G401 (cell line): ENCODE data around the gene SLC44A5. TPM values are rescaled to one million over a fixed set of nuclear protein-coding genes. Genes with fewer than 3 reads are reported as not detected.
"Not testable (repeated sequence)": the region's sequence is repeated elsewhere in the genome, so short reads cannot be mapped to it uniquely, and the experiment has no call there.

Experiments used
- DNase-seq: peaks from one replicate; pipeline ENCODE4 v3.0.0-alpha.2; 2015; ENCODE audit warnings: low spot score
- in situ Hi-C: cut with HindIII; loops from 2 replicates; pipeline ENCODE4 v1.10.0; 2016; ENCODE audit warnings: low sequenced_read_pairs, mixed read lengths
- total RNA-seq: library from RNA; depleted of rRNA; stranded (reverse); fragments of >200 nt; shearing (Covaris generic); gene quantifications from 2 replicates; pipeline ENCODE4 v1.2.3, GENCODE V29; 2014

The SLC44A5 gene
- total RNA-seq, 1 experiment from 2014 or later: not detected

- no peak for DNase-seq
- in situ Hi-C loops: no loop called here
These were observed 137.8 kb downstream of the SLC44A5 start for GRCh38 chr1:75472971-75473603.

DNA sequence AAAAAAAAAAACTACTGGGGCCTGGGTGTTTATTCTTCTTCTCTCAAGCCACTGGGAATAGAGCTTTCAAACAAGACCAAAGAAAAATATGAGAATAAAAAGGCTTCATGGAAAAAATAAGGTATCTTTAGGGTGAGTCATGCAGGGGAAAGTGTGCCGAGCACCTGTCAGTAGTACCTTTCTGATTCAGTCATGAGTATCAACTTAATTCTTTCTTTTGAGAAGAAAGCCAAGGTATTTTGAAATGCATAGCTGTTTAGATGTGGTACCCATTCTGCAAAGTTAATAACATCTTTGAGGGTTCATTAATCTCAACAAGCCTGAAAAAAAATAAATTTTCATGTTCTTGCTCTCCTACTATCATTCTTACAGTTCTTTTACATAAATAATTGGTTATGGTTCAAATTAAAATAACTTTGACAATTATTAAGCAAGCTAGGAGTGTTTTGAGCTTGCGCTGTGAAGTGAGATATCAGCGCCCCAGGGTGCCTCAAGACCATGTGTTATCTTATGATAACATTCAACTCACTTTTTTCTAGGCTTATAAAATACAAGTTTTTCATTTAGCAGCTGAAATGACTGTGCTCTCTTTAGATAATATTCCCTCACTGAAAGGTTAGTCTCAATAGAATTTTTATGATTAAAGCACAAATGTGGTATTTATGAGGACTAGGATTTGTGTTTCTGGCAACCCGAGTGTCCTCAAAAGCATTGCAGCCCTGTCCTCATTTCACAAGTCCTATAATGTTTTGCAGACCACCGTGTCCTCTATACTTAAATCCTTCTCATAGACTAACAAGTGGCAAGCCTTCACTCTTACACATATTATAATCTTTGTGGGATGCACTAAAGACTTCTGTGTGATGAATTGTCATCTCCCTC lies 138.6 kb downstream of the SLC44A5 start:
- in situ Hi-C loops: no loop called here
- no peak for DNase-seq

DNA sequence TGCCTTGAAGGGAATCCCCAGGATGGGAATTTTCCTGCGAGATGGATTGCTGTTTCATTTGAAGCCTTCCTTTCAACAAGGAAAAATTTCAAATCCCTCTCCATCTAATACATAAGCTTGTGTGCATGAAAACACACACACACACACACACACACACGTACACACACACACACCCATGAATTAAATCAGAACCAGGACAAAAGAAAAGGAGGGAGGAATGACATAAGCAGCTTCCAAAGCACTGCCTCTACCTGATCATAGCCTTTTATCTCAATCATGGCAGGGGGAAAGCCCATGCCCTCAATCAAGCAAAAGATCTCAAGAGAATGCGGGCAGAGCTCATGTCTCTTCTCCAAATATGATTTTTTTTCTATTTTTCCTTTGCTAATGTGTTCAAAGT lies 139.7 kb downstream of the SLC44A5 start:
- in situ Hi-C loops: no loop called here
- no peak for DNase-seq

- no peak for DNase-seq
- in situ Hi-C loops: no loop called here
These were observed 140.5 kb downstream of the SLC44A5 start for GRCh38 chr1:75470448-75470847.

- in situ Hi-C loops: no loop called here
- DNase-seq: no peak
These were observed 141.2 kb downstream of the SLC44A5 start for GRCh38 chr1:75469586-75470173.

- DNase-seq: no peak
- in situ Hi-C loops: no loop called here
These were observed 149.0 kb downstream of the SLC44A5 start for GRCh38 chr1:75461808-75462325.

DNA sequence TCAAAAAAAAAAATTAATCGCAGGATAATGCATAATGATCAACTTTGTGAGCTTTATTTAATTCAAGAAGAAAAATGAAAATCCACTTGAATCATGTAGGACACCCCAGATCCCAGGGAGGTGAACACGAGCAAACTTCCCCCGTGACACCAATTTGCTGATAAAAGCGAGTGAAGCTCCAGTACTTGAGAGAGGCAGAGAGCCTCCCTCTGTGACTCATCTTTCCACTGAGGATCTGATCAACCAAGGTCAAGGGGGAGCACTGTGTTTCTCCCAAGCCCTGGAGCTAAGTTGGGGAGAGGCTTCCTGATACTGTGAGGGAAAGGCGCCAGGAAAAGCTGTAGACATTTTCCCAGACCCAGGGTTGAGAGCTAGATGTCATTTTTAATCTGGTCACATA lies 160.9 kb downstream of the SLC44A5 start:
- in situ Hi-C loops: no loop called here
- no peak for DNase-seq

DNA sequence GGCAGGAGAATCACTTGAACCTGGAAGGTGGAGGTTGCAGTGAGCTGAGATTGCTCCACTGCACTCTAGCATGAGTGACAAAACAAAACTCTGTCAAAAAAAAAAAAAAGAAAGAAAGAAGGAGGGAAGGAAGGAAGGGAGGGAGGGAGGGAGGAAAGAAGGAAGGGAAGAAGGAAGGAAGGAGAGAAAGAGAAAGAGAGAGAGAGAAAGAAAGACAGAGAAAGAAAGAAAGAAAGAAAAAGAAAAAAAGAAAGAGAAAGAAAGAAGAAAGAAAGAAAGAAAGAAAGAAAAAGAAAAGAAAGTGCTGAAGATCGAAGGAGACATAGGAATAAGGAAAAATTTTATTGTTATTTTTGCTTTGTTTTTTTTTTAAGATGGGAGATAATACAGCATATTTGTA lies 166.7 kb downstream of the SLC44A5 start:
- no peak for DNase-seq
- in situ Hi-C loops: no loop called here

- no peak for DNase-seq
- in situ Hi-C loops: no loop called here
These were observed 170.6 kb downstream of the SLC44A5 start for GRCh38 chr1:75440274-75440673.

DNA sequence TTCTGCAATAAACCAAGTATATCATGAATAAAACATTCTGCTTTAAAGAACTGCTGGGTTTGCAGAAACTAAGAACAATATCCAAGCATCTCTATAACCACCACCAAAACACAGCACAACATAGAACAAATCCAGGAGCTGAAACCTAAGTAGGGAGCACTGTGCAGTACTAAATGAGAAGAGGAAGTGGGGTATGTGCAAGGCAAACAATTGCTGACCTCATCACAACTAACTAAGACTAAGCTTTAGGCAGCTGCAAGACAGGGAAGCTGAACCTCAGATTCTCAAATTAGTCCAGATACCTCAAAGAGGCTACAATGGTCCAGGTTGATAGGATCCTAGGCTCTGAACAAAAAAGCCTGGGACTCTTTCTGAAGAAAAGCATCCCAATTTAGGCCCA lies 172.6 kb downstream of the SLC44A5 start:
- DNase-seq: no peak
- in situ Hi-C loops: no loop called here

DNA sequence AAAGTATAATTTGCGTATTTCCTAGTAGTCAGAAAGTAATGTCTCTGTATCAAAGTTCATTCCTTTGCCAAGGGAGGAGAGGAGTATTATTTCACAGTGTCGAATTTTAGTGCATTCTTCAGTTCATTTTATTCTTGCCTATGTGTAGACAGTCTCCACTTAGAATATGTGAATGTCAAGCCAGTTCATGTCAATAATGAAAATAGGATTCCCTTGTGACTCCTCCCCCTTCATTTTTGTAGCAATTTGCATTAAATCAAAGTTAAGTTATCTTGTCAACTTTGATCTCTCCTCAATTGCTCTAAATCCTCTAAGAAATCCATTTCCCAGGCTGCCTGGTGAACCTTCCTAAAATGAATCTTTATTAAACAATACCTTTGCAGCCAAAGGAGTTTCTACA lies 179.1 kb downstream of the SLC44A5 start:
- in situ Hi-C loops: no loop called here
- no peak for DNase-seq

DNA sequence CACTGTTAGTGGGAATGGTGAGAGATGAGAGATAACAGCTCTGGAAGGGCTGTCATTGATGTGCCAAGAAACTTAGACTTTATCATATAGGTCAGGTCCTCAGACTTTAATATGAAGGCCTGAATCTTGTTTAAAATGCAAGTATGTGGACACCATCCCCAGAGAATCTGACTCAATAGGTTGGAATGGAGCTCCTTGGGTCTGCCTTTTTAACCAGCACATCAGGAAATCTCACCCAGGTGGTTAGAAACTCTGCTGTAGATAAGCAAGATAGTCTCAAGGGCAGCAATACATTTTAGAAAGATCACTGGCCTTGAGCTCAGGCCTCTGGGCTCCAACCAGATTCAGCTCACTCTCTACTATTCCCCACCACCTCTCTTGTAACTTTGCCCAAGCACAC lies 180.4 kb downstream of the SLC44A5 start:
- no peak for DNase-seq
- in situ Hi-C loops: no loop called here

DNA sequence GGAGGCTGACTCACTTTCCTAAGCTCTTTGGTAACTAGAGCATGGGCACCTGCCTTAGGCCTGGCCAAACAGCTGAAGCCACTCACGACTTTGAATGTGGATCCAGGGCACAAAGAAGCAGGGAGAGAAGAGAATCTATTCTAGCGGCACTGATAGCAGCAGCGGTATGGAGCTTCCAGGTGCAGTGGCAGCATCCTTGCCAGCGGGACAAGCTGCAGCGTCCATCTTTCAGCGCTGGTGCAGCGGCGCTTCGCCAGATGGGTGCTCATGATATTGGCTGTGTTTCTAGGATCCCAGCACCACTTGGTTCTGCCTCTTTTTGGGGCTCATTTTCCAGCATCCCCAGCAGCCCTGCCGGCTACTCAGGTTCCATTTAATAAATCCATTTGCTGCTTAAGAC lies 184.2 kb downstream of the SLC44A5 start:
- DNase-seq: no peak
- in situ Hi-C loops: no loop called here

- in situ Hi-C loops: no loop called here
- DNase-seq: no peak
These were observed 185.8 kb downstream of the SLC44A5 start for GRCh38 chr1:75425001-75425650.

- no peak for DNase-seq
- in situ Hi-C loops: no loop called here
These were observed 187.3 kb downstream of the SLC44A5 start for GRCh38 chr1:75423616-75424015.

GRCh38 chr1:75423136-75423535 lies 187.8 kb downstream of the SLC44A5 start:
- DNase-seq: no peak
- in situ Hi-C loops: no loop called here

DNA sequence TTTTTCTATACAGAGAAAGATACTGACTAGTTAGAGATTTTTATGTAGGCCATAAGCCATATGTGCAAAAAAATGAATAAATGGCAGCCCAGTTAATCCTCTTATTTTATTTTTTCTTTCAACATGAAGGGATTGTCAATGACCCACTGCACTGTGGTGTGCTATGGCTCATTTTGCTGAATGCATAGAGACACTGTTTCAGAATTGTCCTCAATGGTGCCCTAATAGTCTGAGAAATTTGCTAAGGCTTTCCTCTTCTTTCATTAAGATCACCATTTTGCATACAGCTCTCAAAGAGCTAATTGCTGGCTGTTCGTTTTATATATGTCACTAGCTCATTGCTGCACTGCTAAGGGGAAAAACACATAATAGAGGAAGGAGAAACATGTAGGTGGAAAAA lies 189.5 kb downstream of the SLC44A5 start:
- DNase-seq: no peak
- in situ Hi-C loops: no loop called here

GRCh38 chr1:75415187-75415586 lies 195.7 kb downstream of the SLC44A5 start:
- in situ Hi-C loops: no loop called here
- DNase-seq: no peak

GRCh38 chr1:75412616-75413015 lies 198.3 kb downstream of the SLC44A5 start:
- no peak for DNase-seq
- in situ Hi-C loops: no loop called here

DNA sequence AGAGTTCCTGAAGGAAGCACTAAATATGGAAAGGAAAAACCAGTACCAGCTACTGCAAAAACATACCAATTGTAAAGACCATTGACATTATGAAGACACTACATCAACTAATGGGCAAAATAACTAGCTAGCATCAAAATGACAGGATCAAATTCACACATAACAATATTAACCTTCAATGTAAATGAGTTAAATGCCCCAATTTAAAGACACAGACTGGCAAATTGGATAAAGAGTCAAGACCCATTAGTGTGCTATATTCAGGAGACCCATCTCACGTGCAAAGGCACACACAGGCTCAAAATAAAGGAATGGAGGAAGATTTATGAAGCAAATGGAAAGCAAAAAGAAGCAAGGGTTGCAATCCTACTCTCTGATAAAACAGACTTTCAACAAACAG lies 206.2 kb downstream of the SLC44A5 start:
- DNase-seq: not testable (repeated sequence)

More for the DNA sequence above, 206.2 kb downstream of the SLC44A5 start:
- in situ Hi-C loops: not testable (repeated sequence)
